Parathyroid adenoma (tissue), 2 donors: Measurements from ENCODE around the gene ELAPOR1.

ENCODE experiments used
- H2AFZ ChIP-seq: fragments of 300-600 bp; sonication (generic); one replicate; pipeline ENCODE4 v1.7.0; 2017; ENCODE audit warnings: antibody characterized with exemption, mild to moderate bottlenecking
- H3K27ac ChIP-seq: fragments of 300-600 bp; sonication (generic); one replicate; pipeline ENCODE4 v1.7.0; 2017
- H3K27me3 ChIP-seq: fragments of 300-600 bp; sonication (generic); one replicate; pipeline ENCODE4 v1.7.0; 2017; ENCODE audit warnings: low read length; ENCODE audit not compliant: control insufficient read depth, insufficient read depth
- H3K36me3 ChIP-seq: fragments of 300-600 bp; sonication (generic); one replicate; pipeline ENCODE4 v1.7.0; 2017; ENCODE audit warnings: low read length; ENCODE audit not compliant: control insufficient read depth, insufficient read depth
- H3K4me1 ChIP-seq: fragments of 300-600 bp; sonication (generic); one replicate; pipeline ENCODE4 v1.7.0; 2017; ENCODE audit warnings: control low read depth
- H3K4me2 ChIP-seq: fragments of 300-600 bp; sonication (generic); one replicate; pipeline ENCODE4 v1.7.0; 2017; ENCODE audit warnings: low read length
- H3K4me3 ChIP-seq: fragments of 300-600 bp; sonication (generic); one replicate; pipeline ENCODE4 v1.7.0; 2017; ENCODE audit warnings: low read depth, low read length
- H3K79me2 ChIP-seq: fragments of 300-600 bp; sonication (generic); one replicate; pipeline ENCODE4 v1.7.0; 2017; ENCODE audit warnings: control low read depth
- H3K9ac ChIP-seq: fragments of 300-600 bp; sonication (generic); one replicate; pipeline ENCODE4 v1.7.0; 2017; ENCODE audit warnings: mild to moderate bottlenecking
- H3K9me3 ChIP-seq: fragments of 300-600 bp; sonication (generic); one replicate; pipeline ENCODE4 v1.7.0; 2017; ENCODE audit warnings: low read length; ENCODE audit not compliant: control insufficient read depth
- TF ChIP-seq, protein P1 (sequence below): fragments of 300-600 bp; sonication (generic); IDR thresholded peaks from one replicate; pipeline ENCODE4 v1.7.0; 2017; ENCODE audit warnings: antibody characterized with exemption, mild to moderate bottlenecking
- donor health status: primary hyperparathyroidism.

The ELAPOR1 gene

DNA sequence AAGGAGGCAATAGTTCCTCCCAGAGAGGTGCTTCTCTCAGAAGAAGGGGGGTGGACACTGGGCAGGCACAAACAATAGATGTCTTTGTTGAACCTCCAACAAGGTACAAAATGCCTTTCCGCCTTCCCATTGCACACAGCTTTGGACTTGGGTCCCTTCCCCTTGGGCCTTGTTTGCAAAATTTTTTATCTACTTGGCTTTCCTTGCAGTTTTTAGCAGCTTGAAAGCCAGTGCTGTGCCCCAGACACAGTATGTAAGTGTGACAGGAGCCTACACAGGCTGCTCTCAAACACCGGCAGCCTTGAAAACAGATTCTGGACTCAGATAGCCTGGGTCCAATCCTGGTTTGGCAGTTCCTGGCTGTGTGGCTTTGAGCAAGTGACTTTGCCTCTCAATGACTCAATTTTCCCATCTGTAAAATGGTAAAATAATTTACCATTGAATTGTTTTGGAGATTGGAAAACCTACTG lies 43.0 kb downstream of the ELAPOR1 start:
- Histone ChIP-seq H3K27ac (no peak overlapping the region), H3K9ac (no peak overlapping the region), H3K27me3 (no peaks in the 10 kb centered on the region), H3K4me3 (no peak overlapping the region), H3K79me2 (no peaks in the 10 kb centered on the region), H2AFZ (no peak overlapping the region), H3K4me1 (peaks cover 4% of the 10 kb centered on the region), H3K4me2 (no peak overlapping the region), H3K9me3 (no peaks in the 10 kb centered on the region), H3K36me3 (no peaks in the 10 kb centered on the region)
- TF ChIP-seq, protein P1, sequence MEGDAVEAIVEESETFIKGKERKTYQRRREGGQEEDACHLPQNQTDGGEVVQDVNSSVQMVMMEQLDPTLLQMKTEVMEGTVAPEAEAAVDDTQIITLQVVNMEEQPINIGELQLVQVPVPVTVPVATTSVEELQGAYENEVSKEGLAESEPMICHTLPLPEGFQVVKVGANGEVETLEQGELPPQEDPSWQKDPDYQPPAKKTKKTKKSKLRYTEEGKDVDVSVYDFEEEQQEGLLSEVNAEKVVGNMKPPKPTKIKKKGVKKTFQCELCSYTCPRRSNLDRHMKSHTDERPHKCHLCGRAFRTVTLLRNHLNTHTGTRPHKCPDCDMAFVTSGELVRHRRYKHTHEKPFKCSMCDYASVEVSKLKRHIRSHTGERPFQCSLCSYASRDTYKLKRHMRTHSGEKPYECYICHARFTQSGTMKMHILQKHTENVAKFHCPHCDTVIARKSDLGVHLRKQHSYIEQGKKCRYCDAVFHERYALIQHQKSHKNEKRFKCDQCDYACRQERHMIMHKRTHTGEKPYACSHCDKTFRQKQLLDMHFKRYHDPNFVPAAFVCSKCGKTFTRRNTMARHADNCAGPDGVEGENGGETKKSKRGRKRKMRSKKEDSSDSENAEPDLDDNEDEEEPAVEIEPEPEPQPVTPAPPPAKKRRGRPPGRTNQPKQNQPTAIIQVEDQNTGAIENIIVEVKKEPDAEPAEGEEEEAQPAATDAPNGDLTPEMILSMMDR, result no peak

DNA sequence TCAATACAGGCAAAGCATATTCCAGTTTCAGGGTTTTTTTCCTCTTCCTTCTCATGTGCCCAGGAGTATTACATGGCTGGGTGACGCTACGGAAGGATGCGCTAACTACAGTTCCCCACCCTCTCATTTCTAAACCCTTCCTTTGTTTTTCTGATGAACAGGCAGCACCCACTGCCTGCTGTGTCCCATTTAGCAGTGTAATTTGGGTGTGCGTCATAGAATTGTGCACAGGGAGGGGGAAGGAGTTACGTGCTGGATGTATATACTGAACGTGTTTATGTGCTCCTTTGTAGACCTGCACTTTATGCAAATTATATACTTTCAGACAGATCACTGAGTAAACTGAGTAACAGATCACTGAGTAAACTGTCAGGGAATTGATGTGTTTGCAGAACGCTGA lies 44.5 kb downstream of the ELAPOR1 start:
- H2AFZ ChIP-seq, result no peak overlapping the region
- H3K9ac ChIP-seq, result no peak overlapping the region
- TF ChIP-seq, protein P1, result no peak
- H3K4me2 ChIP-seq, result no peak overlapping the region
- peaks cover 4% of the 10 kb centered on the region for H3K4me1 ChIP-seq
- H3K27ac ChIP-seq, result no peak overlapping the region
- no peaks in the 10 kb centered on the region for H3K36me3 ChIP-seq
- no peak overlapping the region for H3K4me3 ChIP-seq
- H3K27me3 ChIP-seq, result no peaks in the 10 kb centered on the region
- H3K79me2 ChIP-seq, result no peaks in the 10 kb centered on the region
- H3K9me3 ChIP-seq, result no peaks in the 10 kb centered on the region

DNA sequence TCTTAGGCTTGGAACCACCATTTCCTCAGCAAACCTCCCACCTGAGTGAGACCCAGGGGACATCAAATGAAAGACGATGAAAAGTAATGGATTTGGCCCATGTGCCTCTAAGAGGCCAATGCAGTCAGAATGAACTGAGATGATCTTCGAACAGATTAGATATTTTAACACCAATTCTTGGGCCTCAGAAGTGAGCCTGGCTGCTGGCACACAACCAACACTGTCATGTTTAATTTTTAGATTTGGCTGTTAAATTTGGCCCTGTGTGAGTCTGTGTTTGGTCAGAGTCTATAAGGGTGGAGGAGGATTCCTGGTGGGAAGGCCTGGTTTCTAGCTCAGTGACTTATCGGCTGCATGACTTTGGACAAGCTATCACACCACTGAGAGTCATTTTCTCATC lies 45.4 kb downstream of the ELAPOR1 start:
- Histone ChIP-seq H3K79me2 (no peaks in the 10 kb centered on the region), H3K27me3 (no peaks in the 10 kb centered on the region), H3K4me2 (no peak overlapping the region), H3K27ac (no peak overlapping the region), H3K9ac (no peak overlapping the region), H3K9me3 (no peaks in the 10 kb centered on the region), H3K4me1 (peaks cover 4% of the 10 kb centered on the region), H3K4me3 (no peak overlapping the region), H2AFZ (no peak overlapping the region), H3K36me3 (no peaks in the 10 kb centered on the region)
- TF ChIP-seq, protein P1, result no peak

DNA sequence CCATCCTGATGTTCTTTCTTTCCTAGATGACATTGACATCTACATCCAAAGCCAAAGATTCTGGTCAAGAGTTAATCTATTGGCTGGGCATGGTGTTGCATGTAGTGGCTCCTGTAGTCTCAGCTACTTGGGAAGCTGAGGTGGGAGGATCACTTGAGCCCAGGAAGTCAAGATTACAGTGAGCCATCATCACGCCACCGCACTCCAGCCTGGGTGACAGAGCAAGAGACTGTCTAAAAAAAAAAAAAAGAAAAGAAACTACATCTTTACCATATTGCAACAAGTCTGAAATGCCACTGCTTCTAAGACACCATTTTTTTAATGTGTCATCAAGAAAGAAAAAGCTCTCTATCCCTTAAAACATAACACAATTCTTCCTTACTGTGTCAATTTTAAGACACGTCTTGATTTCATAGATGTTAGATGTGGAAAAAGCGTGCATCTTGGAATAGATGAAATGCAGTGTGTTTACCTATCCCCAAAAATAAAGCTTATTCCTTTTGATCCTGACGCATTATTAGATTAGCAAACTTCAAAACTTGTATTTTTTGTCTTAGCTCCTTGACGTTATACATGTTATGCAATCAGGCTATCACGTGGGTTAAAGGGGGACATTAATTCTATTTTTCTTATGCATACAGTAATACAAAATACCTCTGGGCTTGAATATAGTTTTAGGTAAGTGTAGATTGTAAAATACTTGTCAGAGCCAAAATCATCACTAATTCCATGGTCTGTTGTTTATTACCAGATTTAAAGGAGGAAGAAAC lies 46.3 kb downstream of the ELAPOR1 start:
- TF ChIP-seq, protein P1, result no peak
- no peaks in the 10 kb centered on the region for H3K79me2 ChIP-seq
- H2AFZ ChIP-seq, result no peak overlapping the region
- H3K4me3 ChIP-seq, result no peak overlapping the region
- H3K4me2 ChIP-seq, result no peak overlapping the region
- no peaks in the 10 kb centered on the region for H3K36me3 ChIP-seq
- no peak overlapping the region for H3K27ac ChIP-seq
- H3K27me3 ChIP-seq, result no peaks in the 10 kb centered on the region
- no peaks in the 10 kb centered on the region for H3K9me3 ChIP-seq
- H3K9ac ChIP-seq, result no peak overlapping the region
- H3K4me1 ChIP-seq, result no peaks in the 10 kb centered on the region
